Liver (tissue), 9 donors: ENCODE results near the gene SORCS2. TPM values are rescaled to one million over a fixed set of nuclear protein-coding genes. Genes with fewer than 3 reads are reported as not detected.

Source experiments
- DNase-seq: peaks from one replicate; pipeline ENCODE4 v3.0.0-alpha.2; 2017; ENCODE audit warnings: low spot score
- H3K27ac ChIP-seq, 2 donors: one replicate each; pipeline ENCODE4 v1.7.0; 2013; ENCODE audit warnings: inconsistent platforms in 2 of 2, low read length in 2 of 2, control low read depth in 1 of 2, low read depth in 1 of 2, mild to moderate bottlenecking in 1 of 2
- H3K27me3 ChIP-seq, 4 donors: one replicate each; pipeline versions ENCODE4 v1.6.1 to v1.7.0; 2013; ENCODE audit warnings: low read length in 3 of 4, inconsistent platforms in 1 of 4, mild to moderate bottlenecking in 1 of 4, moderate library complexity in 1 of 4; ENCODE audit not compliant: control insufficient read depth in 4 of 4, insufficient read depth in 4 of 4
- H3K36me3 ChIP-seq, 4 donors: one replicate each; pipeline versions ENCODE4 v1.6.1 to v1.7.0; 2013; ENCODE audit warnings: low read length in 3 of 4, mild to moderate bottlenecking in 3 of 4, low read depth in 1 of 4, moderate library complexity in 1 of 4; ENCODE audit not compliant: control insufficient read depth in 4 of 4, insufficient read depth in 3 of 4
- H3K4me1 ChIP-seq, 4 donors: one replicate each; pipeline versions ENCODE4 v1.6.1 to v1.7.0; 2013; ENCODE audit warnings: low read length in 3 of 4, mild to moderate bottlenecking in 3 of 4, moderate library complexity in 1 of 4; ENCODE audit not compliant: control insufficient read depth in 4 of 4, insufficient read depth in 4 of 4
- H3K4me3 ChIP-seq, 3 donors: one replicate each; pipeline versions ENCODE4 v1.6.1 to v1.7.0; 2013; ENCODE audit warnings: low read length in 3 of 3, control low read depth in 1 of 3, low read depth in 1 of 3, mild to moderate bottlenecking in 1 of 3
- H3K9ac ChIP-seq, 2 donors: one replicate each; pipeline ENCODE4 v1.7.0; 2013; ENCODE audit warnings: low read length in 2 of 2, mild to moderate bottlenecking in 2 of 2, moderate library complexity in 2 of 2, control low read depth in 1 of 2, low read depth in 1 of 2
- H3K9me3 ChIP-seq, 4 donors: one replicate each; pipeline versions ENCODE4 v1.6.1 to v1.7.0; 2013; ENCODE audit warnings: low read length in 3 of 4; ENCODE audit not compliant: control insufficient read depth in 4 of 4
- FOXA1 ChIP-seq: IDR thresholded peaks from 2 replicates; pipeline ENCODE4 v1.6.1; 2016; ENCODE audit warnings: antibody characterized with exemption
- FOXA2 ChIP-seq: IDR thresholded peaks from 2 replicates; pipeline ENCODE4 v1.6.1; 2016; ENCODE audit warnings: antibody characterized with exemption
- GABPA ChIP-seq, 2 donors: IDR thresholded peaks in 1 of 2; conservative IDR thresholded peaks in 1 of 2; 2 replicates each; pipeline ENCODE4 v1.6.1; 2016; ENCODE audit warnings: antibody characterized with exemption in 2 of 2, mild to moderate bottlenecking in 1 of 2, moderate library complexity in 1 of 2
- HNF4A ChIP-seq, 2 donors: conservative IDR thresholded peaks; 2 replicates each; pipeline ENCODE4 v1.6.1; 2016; ENCODE audit warnings: antibody characterized with exemption in 2 of 2, mild to moderate bottlenecking in 2 of 2
- HNF4G ChIP-seq: IDR thresholded peaks from 2 replicates; pipeline ENCODE4 v1.6.1; 2016; ENCODE audit warnings: antibody characterized with exemption
- NR2F2 ChIP-seq: IDR thresholded peaks from 2 replicates; pipeline ENCODE4 v1.6.1; 2016; ENCODE audit warnings: antibody characterized with exemption
- RAD21 ChIP-seq, 2 donors: IDR thresholded peaks; 2 replicates each; pipeline ENCODE4 v1.6.1; 2016; ENCODE audit warnings: antibody characterized with exemption in 2 of 2, mild to moderate bottlenecking in 2 of 2
- RXRA ChIP-seq, 2 donors: IDR thresholded peaks; 2 replicates each; pipeline ENCODE4 v1.6.1; 2017 to 2018; ENCODE audit warnings: antibody characterized with exemption in 2 of 2, mild to moderate bottlenecking in 1 of 2
- SP1 ChIP-seq: IDR thresholded peaks from 2 replicates; pipeline ENCODE4 v1.6.1; 2018; ENCODE audit warnings: antibody characterized with exemption, mild to moderate bottlenecking
- TAF1 ChIP-seq: conservative IDR thresholded peaks from 2 replicates; pipeline ENCODE4 v1.6.1; 2016; ENCODE audit warnings: antibody characterized with exemption, mild to moderate bottlenecking
- WGBS: extraction: QIAGEN DNeasy Blood & Tissue Kit; methylation state at CpG from one replicate; pipeline ENCODE4 v1.1.7; 2013; 5-methylcytosine and 5-hydroxymethylcytosine counted together
- polyA plus RNA-seq, 2 donors: library from polyadenylated mRNA; stranded (reverse) in 1 of 2; unstranded in 1 of 2; fragments of 200-250 nt in 1 of 2; fragments of >200 nt in 1 of 2; fragmentation: Nextera tagmentation in 1 of 2; extraction: Ambion mirVana in 1 of 2; gene quantifications; one replicate each; pipeline versions ENCODE4 v1.2.1 to v1.2.3, GENCODE V29; 2013 to 2015
- total RNA-seq, 2 donors: library from RNA; depleted of rRNA; stranded (reverse); fragments of >200 nt; gene quantifications; one replicate each; pipeline ENCODE4 v1.2.3, GENCODE V29; 2014
- TF ChIP-seq, protein P1 (sequence below): IDR thresholded peaks from 2 replicates; pipeline ENCODE4 v1.6.1; 2016; ENCODE audit warnings: antibody characterized with exemption
- TF ChIP-seq, protein P2 (sequence below): IDR thresholded peaks from 2 replicates; pipeline ENCODE4 v1.6.1; 2016; ENCODE audit warnings: antibody characterized with exemption
- TF ChIP-seq, protein P3 (sequence below): fragments of 150-350 bp; IDR thresholded peaks from 2 replicates; pipeline ENCODE4 v1.5.1; 2017; ENCODE audit warnings: improper control_type of control experiment, low read depth, low read length; ENCODE audit not compliant: missing input control
- TF ChIP-seq, protein P4 (sequence below): IDR thresholded peaks from 2 replicates; pipeline ENCODE4 v1.6.1; 2016; ENCODE audit warnings: antibody characterized with exemption
- TF ChIP-seq, protein P5 (sequence below): IDR thresholded peaks from 2 replicates; pipeline ENCODE4 v1.6.1; 2016; ENCODE audit warnings: antibody characterized with exemption, mild to moderate bottlenecking
- donor health status: healthy.
- donor health status: healthy.
- donor health status: healthy.
- donor health status: healthy.
- donor health status: healthy.

SORCS2 gene
- total and polyA plus RNA-seq, 4 donors: 0.10 to 1.4 (median 0.92) TPM

DNA sequence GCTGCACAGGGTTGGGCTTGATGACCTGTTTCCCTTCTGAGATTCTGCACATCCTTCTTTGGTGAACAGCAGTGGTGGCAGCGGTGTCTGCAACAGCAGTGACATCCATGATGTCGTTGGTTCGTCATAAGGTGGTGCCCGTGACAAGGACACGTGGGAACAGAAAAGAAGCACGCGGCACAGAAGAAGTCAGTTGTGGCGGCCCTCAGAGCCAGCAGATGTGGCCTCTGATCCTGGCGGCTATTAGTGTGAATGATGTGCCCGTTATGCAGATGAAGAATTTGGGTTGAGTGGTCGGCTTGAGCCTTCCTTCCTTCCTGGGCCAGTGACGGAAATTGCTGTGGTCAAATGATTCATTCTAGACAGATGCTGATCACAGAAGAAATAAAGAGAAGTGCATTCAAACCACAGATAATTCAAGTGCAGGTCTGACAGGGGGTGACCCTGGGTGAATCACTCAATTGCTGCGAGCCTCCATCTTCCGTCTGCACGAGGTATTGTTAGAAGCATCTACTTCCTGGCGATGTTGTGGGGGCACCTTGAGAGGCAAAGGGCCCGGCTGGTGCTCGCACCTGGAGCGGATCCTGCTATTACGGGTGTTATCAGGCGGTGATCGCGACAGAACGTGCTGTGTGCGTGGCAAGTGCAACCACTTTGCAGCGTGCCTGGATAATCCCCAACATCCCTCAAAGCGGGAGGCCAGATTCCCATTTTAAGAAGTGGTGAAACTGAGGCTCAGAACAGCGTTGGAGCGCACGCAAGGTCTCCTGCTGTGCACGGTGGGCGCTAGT, 457.6 kb downstream of the SORCS2 start:
- no peak overlapping the region for H3K27ac ChIP-seq
- 77% methylated on average over 32 of the region's 32 CpGs for WGBS
- DNase-seq: no peak
- H3K4me1 ChIP-seq: peaks cover 0 to 6% (median 4%) of the 10 kb centered on the region in 4 donors
- H3K27me3 ChIP-seq: no peaks in the 10 kb centered on the region
- no peak overlapping the region for H3K9ac ChIP-seq
- peaks cover 0 to 2% (median 0%) of the 10 kb centered on the region in 4 donors for H3K9me3 ChIP-seq
- H3K36me3 ChIP-seq: no peaks in the 10 kb centered on the region
- no peak overlapping the region for H3K4me3 ChIP-seq
- TF ChIP-seq, protein P1, sequence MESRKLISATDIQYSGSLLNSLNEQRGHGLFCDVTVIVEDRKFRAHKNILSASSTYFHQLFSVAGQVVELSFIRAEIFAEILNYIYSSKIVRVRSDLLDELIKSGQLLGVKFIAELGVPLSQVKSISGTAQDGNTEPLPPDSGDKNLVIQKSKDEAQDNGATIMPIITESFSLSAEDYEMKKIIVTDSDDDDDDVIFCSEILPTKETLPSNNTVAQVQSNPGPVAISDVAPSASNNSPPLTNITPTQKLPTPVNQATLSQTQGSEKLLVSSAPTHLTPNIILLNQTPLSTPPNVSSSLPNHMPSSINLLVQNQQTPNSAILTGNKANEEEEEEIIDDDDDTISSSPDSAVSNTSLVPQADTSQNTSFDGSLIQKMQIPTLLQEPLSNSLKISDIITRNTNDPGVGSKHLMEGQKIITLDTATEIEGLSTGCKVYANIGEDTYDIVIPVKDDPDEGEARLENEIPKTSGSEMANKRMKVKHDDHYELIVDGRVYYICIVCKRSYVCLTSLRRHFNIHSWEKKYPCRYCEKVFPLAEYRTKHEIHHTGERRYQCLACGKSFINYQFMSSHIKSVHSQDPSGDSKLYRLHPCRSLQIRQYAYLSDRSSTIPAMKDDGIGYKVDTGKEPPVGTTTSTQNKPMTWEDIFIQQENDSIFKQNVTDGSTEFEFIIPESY: no peak
- TF ChIP-seq HNF4G (no peak), TAF1 (no peak), FOXA1 (no peak), RAD21 (IDR thresholded peaks at IDR 0.05) (no peak), NR2F2 (no peak), GABPA (IDR thresholded peaks at IDR 0.05 in 1 of 2, conservative IDR thresholded peaks at IDR 0.05 in 1 of 2) (no peak), HNF4A (conservative IDR thresholded peaks at IDR 0.05) (no peak), FOXA2 (no peak), SP1 (no peak), RXRA (IDR thresholded peaks at IDR 0.05) (no peak)
- TF ChIP-seq, protein P2, sequence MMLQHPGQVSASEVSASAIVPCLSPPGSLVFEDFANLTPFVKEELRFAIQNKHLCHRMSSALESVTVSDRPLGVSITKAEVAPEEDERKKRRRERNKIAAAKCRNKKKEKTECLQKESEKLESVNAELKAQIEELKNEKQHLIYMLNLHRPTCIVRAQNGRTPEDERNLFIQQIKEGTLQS: no peak
- TF ChIP-seq, protein P3, sequence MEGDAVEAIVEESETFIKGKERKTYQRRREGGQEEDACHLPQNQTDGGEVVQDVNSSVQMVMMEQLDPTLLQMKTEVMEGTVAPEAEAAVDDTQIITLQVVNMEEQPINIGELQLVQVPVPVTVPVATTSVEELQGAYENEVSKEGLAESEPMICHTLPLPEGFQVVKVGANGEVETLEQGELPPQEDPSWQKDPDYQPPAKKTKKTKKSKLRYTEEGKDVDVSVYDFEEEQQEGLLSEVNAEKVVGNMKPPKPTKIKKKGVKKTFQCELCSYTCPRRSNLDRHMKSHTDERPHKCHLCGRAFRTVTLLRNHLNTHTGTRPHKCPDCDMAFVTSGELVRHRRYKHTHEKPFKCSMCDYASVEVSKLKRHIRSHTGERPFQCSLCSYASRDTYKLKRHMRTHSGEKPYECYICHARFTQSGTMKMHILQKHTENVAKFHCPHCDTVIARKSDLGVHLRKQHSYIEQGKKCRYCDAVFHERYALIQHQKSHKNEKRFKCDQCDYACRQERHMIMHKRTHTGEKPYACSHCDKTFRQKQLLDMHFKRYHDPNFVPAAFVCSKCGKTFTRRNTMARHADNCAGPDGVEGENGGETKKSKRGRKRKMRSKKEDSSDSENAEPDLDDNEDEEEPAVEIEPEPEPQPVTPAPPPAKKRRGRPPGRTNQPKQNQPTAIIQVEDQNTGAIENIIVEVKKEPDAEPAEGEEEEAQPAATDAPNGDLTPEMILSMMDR: no peak
- TF ChIP-seq, protein P4, sequence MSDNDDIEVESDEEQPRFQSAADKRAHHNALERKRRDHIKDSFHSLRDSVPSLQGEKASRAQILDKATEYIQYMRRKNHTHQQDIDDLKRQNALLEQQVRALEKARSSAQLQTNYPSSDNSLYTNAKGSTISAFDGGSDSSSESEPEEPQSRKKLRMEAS: no peak

DNA sequence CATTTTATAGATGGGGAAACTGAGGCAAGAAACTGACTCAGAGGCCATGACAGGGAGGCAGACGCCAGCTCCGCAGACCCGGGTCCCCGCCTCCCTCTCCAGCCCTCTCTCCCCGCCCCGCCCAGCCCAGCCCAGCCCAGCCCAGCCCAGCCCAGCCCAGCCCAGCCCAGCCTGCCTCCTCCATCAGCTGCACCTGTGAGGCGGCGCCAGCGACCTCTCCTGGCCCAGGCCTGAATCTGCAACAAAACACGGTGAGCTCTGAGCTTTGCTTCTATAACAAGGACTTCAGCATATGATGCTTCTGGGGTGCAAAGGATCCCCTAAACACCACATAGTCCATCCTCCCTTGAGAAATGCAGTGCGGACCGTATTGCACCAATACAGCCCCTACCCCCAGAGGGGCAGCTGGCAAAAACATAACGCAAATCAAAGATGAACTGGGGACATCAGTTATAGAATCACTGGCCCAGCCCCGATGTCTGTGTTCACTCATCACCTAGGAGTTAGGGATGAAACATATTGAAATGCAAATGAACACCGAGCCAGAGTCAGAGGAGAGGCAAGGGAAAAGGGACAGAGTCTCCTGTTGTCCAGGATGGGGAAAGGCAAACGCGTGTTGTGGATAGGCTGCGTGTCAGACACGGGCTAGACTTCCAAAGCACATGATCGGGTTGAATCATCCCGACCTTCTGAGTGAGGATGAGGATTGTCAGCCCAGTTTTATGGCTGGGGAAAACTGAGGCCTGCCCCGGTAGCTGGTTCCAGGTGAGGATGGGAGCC, 458.5 kb downstream of the SORCS2 start:
- H3K4me3 ChIP-seq: no peak overlapping the region
- no peak overlapping the region for H3K9ac ChIP-seq
- TF ChIP-seq, protein P5, sequence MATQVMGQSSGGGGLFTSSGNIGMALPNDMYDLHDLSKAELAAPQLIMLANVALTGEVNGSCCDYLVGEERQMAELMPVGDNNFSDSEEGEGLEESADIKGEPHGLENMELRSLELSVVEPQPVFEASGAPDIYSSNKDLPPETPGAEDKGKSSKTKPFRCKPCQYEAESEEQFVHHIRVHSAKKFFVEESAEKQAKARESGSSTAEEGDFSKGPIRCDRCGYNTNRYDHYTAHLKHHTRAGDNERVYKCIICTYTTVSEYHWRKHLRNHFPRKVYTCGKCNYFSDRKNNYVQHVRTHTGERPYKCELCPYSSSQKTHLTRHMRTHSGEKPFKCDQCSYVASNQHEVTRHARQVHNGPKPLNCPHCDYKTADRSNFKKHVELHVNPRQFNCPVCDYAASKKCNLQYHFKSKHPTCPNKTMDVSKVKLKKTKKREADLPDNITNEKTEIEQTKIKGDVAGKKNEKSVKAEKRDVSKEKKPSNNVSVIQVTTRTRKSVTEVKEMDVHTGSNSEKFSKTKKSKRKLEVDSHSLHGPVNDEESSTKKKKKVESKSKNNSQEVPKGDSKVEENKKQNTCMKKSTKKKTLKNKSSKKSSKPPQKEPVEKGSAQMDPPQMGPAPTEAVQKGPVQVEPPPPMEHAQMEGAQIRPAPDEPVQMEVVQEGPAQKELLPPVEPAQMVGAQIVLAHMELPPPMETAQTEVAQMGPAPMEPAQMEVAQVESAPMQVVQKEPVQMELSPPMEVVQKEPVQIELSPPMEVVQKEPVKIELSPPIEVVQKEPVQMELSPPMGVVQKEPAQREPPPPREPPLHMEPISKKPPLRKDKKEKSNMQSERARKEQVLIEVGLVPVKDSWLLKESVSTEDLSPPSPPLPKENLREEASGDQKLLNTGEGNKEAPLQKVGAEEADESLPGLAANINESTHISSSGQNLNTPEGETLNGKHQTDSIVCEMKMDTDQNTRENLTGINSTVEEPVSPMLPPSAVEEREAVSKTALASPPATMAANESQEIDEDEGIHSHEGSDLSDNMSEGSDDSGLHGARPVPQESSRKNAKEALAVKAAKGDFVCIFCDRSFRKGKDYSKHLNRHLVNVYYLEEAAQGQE: no peak
- no peaks in the 10 kb centered on the region for H3K9me3 ChIP-seq
- 71% methylated on average over 22 of the region's 22 CpGs for WGBS
- H3K27ac ChIP-seq: no peak overlapping the region
- DNase-seq: no peak
- H3K4me1 ChIP-seq: peaks cover 0 to 6% (median 4%) of the 10 kb centered on the region in 4 donors
- no peaks in the 10 kb centered on the region for H3K27me3 ChIP-seq
- H3K36me3 ChIP-seq: no peaks in the 10 kb centered on the region
